D721Med (cell line): ENCODE measurements around the gene GPC6.
"Not testable (repeated sequence)": the region's sequence is repeated elsewhere in the genome, so short reads cannot be mapped to it uniquely, and the experiment has no call there.

Experiments used
- DNase-seq: peaks from one replicate; pipeline ENCODE4 v3.0.0; 2011; ENCODE audit warnings: low spot score; ENCODE audit not compliant: insufficient read length
- FAIRE-seq: peaks from 2 replicates; lab custom pipeline; 2011; peaks lifted over from hg19 to GRCh38; lab: Jason Lieb, UNC
- CTCF ChIP-seq: IDR thresholded peaks from 2 replicates; pipeline ENCODE4 v1.5.1; 2012; ENCODE audit warnings: mild to moderate bottlenecking, control low read depth; ENCODE audit not compliant: insufficient read depth; ENCODE audit errors: missing control alignments

GPC6 gene

GRCh38 chr13:93476175-93476574 lies 249.6 kb downstream of the GPC6 start:
- FAIRE-seq, result no peak
- no peak for TF ChIP-seq CTCF
- DNase-seq, result no peak

- FAIRE-seq, result no peak
- DNase-seq, result no peak
- no peak for TF ChIP-seq CTCF
These were observed 250.6 kb downstream of the GPC6 start for GRCh38 chr13:93477238-93477637.

- peak; percentile 6 for FAIRE-seq
- no peak for DNase-seq
- TF ChIP-seq CTCF, result no peak
These were observed 254.0 kb downstream of the GPC6 start for GRCh38 chr13:93480553-93481106.

GRCh38 chr13:93496117-93496516 lies 269.5 kb downstream of the GPC6 start:
- not testable (repeated sequence) for FAIRE-seq

GRCh38 chr13:93496985-93497673 lies 270.5 kb downstream of the GPC6 start:
- no peak for TF ChIP-seq CTCF
- FAIRE-seq (peak; percentile 94), DNase-seq (peak; percentile 21)

More at GRCh38 chr13:93496117-93496516, 269.5 kb downstream of the GPC6 start:
- DNase-seq, result not testable (repeated sequence)

- TF ChIP-seq CTCF, result no peak
- no peak for DNase-seq
- FAIRE-seq, result no peak
These were observed 273.4 kb downstream of the GPC6 start for GRCh38 chr13:93499991-93500390.

- FAIRE-seq (peak; percentile 63), DNase-seq (no peak)
- TF ChIP-seq CTCF, result no peak
These were observed 275.5 kb downstream of the GPC6 start for GRCh38 chr13:93502071-93502470.
